G401 (cell line): ENCODE data around the gene MDP1. TPM values are rescaled to one million over a fixed set of nuclear protein-coding genes. Genes with fewer than 3 reads are reported as not detected.
A peak's percentile ranks its signal among the peaks of the same experiment; 100 is the strongest.

Experiments used
- DNase-seq: peaks from one replicate; pipeline ENCODE4 v3.0.0-alpha.2; 2015; ENCODE audit warnings: low spot score
- in situ Hi-C: cut with HindIII; loops from 2 replicates; pipeline ENCODE4 v1.10.0; 2016; ENCODE audit warnings: low sequenced_read_pairs, mixed read lengths
- total RNA-seq: library from RNA; depleted of rRNA; stranded (reverse); fragments of >200 nt; shearing (Covaris generic); gene quantifications from 2 replicates; pipeline ENCODE4 v1.2.3, GENCODE V29; 2014; rRNA removed

The MDP1 gene
- 16.6 and 16.9 TPM in 2 replicates for total RNA-seq

- DNase-seq = peak; percentile 95
- in situ Hi-C loops = no loop called here
Observed at GRCh38 chr14:24215495-24216344, at the start of gene MDP1. Gene MDP1 (minus strand): TSS chr14:24216066. CDS start chr14:24215955, 111 bp downstream.

- in situ Hi-C loops = no loop called here
- no peak for DNase-seq
Observed at GRCh38 chr14:24264298-24264697, 48.4 kb upstream of the MDP1 start.

- in situ Hi-C loops = no loop called here
- DNase-seq = no peak
Observed at GRCh38 chr14:24263848-24264247, 48.0 kb upstream of the MDP1 start.

GRCh38 chr14:24262821-24263733 is 47.2 kb upstream of the MDP1 start, which contains the start of gene TGM1:
Gene TGM1 (minus strand): TSS chr14:24263177. CDS start chr14:24262352, 825 bp downstream.
- DNase-seq = no peak
- in situ Hi-C loops = no loop called here

DNA sequence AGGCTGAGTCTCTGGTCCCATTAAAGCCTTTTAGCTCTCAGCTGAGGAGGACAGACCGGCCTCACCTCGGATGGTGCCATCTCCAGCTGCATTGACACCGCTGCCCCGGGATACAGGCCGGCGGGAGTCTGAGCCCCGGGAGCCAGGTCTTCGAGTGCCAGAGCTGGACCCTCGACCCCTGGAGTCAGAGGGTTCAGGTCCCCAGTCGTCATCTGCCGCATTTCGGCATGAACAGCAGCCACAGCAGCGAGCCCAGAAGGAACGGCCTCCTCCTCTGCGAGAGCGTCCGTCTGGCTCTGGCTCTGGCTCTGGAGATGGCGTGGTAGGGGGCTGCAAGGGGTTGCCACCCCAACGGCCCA is 46.1 kb upstream of the MDP1 start:
- in situ Hi-C loops = no loop called here
- DNase-seq = no peak

DNA sequence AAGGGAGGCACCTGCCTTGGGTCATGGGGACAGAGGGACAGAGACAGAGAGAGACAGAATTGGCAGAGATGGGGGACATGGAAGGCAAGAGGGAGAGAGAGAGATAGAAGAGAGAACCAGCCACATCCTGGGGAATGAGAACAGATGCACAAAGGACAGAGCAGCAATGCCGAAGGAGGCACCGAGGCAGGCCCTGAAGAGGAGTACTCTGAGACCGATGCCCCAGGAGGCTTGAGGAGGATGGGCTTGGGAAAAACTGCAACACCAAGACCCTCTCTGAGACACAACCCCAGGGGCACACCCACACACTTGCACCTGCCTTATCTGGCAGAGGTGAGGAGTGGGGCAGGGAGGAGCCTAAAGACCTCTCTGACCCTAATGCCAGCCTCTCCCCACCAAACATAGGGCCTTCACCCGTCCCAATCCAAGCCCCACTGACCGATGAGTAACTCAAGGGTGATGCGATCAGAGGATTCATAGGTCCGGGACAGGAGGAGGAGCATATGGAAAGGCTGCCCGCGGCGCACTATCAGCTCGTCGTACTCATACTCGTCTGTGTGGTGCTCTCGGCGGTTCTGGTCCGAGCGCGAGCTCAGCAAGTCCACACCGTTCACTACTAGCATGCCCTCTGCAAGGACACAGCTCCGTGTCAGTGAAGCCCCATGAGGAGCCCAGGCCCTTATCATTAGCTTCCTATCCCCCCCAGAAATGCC is 45.5 kb upstream of the MDP1 start:
- no peak for DNase-seq
- in situ Hi-C loops = no loop called here

DNA sequence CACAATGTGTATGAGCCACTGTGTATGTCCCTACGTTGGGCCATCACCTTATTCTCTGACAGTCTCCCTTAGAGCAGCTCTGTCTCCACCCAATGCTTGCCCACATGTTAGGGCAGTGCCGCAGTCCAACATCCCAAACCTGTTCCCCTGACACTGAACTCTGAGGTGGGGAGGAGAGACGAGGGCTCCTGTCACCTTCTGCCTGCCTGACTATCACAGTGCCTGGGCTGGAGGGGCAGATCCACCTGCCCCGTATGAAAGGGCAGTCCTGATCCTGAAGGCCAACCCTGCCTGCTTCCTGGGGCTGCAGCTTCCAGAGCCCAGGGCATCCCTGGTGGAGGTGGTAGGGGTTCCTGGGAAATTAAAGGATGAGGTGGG is 44.9 kb upstream of the MDP1 start:
- no peak for DNase-seq

GRCh38 chr14:24260026-24260779 is 44.3 kb upstream of the MDP1 start:
- in situ Hi-C loops = no loop called here
- DNase-seq = no peak

More for the DNA sequence above, 44.9 kb upstream of the MDP1 start:
- in situ Hi-C loops = no loop called here

- DNase-seq = no peak
- in situ Hi-C loops = no loop called here
Observed at GRCh38 chr14:24259282-24260025, 43.6 kb upstream of the MDP1 start.

DNA sequence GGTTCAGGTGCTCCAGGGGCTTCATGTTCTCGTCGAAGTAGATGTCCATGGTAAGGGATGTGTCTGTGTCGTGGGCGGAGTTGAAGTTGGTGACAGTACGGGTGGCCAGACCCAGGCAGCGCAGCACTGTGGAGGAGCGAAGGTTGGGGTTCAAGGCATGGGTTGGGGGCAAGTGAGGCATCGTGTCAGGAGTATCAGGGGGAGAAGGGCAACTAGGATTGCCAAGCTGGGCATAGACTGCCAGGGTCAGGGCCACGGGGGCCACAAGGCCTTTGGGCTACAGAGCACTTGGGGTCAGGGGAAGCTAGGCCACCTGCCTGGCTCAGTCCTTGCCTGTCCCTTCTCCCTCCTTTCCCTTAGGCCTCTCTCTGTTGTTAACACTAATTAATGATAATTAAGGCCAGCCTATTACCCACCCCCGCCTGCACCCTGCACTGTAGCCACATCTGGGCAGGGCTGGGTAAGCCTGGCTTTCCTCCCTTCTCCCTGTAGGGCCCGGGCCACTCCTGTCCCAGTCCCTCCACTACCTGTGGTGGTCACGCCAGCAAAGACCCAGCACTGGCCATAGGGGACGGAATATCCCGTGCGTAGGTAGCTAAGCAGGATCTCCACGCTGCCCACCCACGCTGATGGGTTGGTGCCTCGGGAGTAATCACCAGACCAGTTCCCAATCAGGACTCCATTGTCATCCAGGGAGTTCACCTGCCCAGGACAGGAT is 42.8 kb upstream of the MDP1 start:
- no peak for DNase-seq
- in situ Hi-C loops = no loop called here

- in situ Hi-C loops = no loop called here
- no peak for DNase-seq
Observed at GRCh38 chr14:24258119-24258518, 42.3 kb upstream of the MDP1 start.

DNA sequence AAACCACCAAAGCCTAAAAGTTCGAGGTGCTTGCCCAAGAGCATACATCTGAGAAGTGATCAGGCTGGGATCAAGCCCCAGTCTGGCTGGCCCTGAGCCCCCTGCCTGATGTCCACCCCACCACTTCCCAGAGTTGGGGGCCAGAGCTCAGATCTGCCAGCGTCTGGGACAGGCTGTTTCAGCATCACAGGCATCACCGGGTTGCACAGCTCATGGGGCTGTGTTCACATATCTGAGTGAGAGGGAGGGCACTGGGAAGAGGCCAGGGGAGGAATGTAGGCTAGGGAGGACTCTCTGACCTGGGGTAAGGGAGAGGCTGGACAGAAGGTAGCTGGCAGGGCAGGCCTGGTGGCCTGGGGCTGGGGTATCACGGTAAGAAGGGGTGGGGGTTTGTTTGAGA is 41.1 kb upstream of the MDP1 start:
- in situ Hi-C loops = no loop called here
- no peak for DNase-seq

GRCh38 chr14:24255931-24256711 is 40.3 kb upstream of the MDP1 start:
- DNase-seq = no peak
- in situ Hi-C loops = no loop called here

DNA sequence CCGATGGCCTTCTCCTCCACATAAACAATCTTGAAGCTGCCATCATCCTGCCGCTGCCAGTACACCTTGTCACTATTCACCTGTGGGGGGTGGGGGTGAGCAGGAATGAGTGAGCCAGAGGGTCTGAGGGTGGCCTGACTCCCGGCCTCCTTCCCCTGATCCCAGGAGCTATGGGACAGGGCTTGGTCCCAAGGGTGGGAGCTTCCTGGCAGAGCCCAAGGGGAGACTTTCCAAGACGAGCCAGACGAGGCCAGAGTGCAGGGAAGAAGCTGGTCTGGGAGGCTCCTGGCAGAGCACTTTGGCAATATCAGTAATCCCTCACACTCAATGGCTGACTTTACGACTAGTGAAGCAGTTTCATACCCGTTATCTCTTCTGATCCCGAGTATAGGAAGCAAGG is 39.6 kb upstream of the MDP1 start:
- in situ Hi-C loops = no loop called here
- DNase-seq = no peak

GRCh38 chr14:24254630-24255392 is 38.9 kb upstream of the MDP1 start:
- DNase-seq = no peak
- in situ Hi-C loops = no loop called here

GRCh38 chr14:24253936-24254335 is 38.1 kb upstream of the MDP1 start:
- no peak for DNase-seq
- in situ Hi-C loops = no loop called here
